ENCODE data around the gene FBXO38. TPM values are rescaled to one million over a fixed set of nuclear protein-coding genes. Genes with fewer than 3 reads are reported as not detected.

FBXO38 gene
- total RNA-seq, 1 donor from 2014 or later: 37.7 TPM

DNA sequence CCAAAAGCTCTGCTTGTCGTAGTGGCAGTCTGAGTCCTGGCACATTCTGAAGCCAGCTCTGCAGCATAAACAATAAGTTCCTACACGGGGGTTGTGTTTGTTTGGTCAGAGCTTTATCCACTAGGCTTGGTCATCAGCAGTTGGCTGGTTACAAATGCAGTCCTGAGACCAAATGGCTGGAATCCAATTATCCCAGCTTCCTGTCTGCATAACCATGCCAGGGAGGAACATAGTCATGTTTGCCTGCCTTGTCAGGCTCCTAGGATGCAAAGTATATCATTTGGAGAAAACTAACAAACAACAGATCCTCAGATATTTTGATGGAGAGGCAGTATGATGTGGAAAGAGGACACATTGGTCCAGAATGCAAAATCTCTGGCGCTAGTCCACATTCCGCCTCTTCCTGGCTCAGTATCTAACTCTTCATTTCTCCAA is 85.8 kb downstream of the FBXO38 start:
- DNase-seq (ENCODE audit: low read depth in 2 of 2): peak; percentile 84 to 95

- peak in 1 of 2 donors; percentile 59 for DNase-seq (ENCODE audit: low read depth in 2 of 2)
Observed at GRCh38 chr5:148471379-148471778, 87.6 kb downstream of the FBXO38 start.

GRCh38 chr5:148474025-148474511 is 90.3 kb downstream of the FBXO38 start:
- DNase-seq (ENCODE audit: low read depth in 2 of 2): peak in 1 of 2 donors; percentile 62

DNA sequence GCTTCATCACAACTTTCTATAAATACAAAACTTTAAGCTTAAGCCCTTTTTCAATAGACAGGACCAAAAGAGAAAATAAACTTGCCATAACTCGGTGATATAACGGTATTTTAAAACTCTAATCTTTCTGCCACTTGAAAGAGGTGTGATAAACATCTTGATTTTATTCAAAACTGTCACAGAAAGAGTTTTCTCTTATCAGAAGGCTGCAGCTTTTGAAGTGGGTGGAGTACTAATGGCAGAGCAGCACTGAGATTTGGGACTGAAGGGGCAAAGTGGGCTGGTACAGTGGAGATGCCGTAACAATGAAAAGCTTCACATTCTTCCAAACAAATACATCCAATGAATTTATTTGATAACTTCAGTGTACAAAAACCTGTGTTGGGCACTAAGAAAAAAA is 92.5 kb downstream of the FBXO38 start:
- no peak for DNase-seq (ENCODE audit: low read depth in 2 of 2)

- DNase-seq (ENCODE audit: low read depth in 2 of 2): no peak
Observed at GRCh38 chr5:148477429-148477828, 93.7 kb downstream of the FBXO38 start.

DNA sequence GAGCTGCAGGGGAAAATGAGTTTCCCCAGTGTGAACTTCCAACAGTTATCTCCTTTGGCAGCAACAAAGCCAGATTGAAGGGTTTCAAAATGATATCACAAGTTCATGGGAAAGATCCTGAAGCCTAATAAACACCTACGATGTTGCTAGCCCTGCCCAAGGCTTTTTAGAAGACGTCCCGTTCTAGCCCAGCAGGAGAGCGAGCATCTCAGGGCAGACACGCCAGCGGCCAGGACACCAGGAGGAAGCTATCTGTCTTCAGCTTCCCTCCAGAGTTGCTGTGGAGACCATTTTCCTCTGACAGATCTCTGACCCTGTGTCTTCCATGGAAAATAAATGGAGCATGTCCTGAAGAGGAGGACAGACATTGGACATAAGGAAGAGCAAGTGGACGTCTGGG is 98.4 kb downstream of the FBXO38 start:
- DNase-seq (ENCODE audit: low read depth in 2 of 2): no peak

GRCh38 chr5:148482697-148483462 is 99.1 kb downstream of the FBXO38 start:
- peak; percentile 36 to 67 for DNase-seq (ENCODE audit: low read depth in 2 of 2)

- no peak for DNase-seq (ENCODE audit: low read depth in 2 of 2)
Observed at GRCh38 chr5:148483750-148484149, 100.0 kb downstream of the FBXO38 start.

- DNase-seq (ENCODE audit: low read depth in 2 of 2): no peak
Observed at GRCh38 chr5:148484651-148485050, 100.9 kb downstream of the FBXO38 start.

- no peak for DNase-seq (ENCODE audit: low read depth in 2 of 2)
Observed at GRCh38 chr5:148486456-148486855, 102.7 kb downstream of the FBXO38 start.

DNA sequence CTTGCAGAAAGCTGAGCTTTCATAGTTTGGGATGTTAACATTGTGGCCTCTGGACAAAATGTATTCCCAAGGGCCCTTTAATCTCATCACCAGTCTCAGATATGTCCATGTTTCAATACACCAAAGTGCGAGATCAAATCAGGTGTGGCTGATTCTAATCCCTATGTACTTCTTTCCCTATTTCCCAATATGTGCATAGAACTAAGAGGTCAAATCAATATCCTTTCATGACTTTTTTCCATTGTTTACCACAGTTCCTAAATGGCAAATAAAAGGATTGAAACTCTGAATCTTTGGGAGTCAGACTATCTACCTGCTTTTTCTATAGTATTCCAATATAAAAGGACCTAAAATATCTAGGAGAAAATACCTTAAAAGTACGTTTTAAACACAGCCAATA is 105.0 kb downstream of the FBXO38 start:
- no peak for DNase-seq (ENCODE audit: low read depth in 2 of 2)

DNA sequence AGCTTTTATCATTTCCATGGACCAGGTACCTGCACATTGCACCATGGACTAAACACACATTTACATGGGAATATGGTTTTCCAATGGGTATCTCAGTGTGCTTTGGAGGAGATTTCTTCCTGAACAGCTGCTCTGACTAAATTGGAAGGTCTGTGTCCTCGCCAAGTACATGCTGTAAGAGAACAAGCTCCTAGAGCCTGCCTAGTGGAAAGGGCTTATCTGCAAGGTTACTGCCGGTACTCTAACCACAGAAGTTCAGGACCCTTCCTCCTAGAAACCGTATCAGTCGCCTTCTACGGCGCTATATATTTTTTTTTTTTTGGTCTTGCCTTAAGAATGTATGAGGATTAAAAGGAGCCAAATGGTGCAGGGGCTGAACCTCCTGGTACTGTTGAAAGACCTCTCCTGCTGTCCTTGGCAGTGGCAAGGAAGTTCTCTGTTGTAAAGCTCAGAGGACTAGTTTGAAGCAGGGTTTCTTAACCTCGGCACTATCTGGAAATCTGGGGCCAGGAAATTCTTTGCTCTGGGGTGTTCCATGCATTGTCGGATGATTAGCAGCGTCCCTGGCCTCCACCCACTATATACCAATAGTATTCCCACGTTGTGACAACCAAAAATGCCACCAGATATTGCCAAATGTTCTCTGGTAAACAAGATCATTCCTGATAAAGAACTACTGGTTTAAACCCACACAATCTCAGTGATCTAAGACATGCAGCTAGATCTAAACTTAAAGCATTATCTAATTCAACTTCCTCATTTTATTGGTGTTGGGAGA is 107.4 kb downstream of the FBXO38 start:
- DNase-seq (ENCODE audit: low read depth in 2 of 2): no peak

DNA sequence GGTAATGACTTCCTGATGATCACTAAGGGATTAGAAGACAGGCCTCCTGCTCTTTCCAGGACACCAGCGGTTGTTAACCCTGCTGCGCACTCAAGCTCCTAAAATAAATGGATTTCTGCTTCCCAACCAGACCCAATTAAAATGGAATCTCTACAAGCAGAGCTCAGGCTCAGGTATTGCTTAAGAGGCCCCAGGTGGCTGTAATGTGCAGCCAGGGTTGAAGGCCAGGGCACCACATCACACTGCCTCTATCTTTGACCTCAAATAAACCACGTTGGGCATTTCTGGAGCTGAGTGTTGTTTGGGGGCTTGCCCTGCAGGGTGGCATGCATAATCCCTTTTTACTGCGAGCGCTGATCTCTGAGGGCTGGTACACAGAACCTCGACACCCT is 108.0 kb downstream of the FBXO38 start:
- no peak for DNase-seq (ENCODE audit: low read depth in 2 of 2)

- DNase-seq (ENCODE audit: low read depth in 2 of 2): no peak
Observed at GRCh38 chr5:148492351-148492750, 108.6 kb downstream of the FBXO38 start.

Other genes starting within 250 kb of the FBXO38 start
- gene SPINK14, start 215.4 kb upstream of the FBXO38 start, total RNA-seq: not detected in 2 replicates
- gene SPINK6, start 180.9 kb upstream of the FBXO38 start, total RNA-seq: not detected in 2 replicates
- not detected in 2 replicates for gene MARCOL, start 145.4 kb upstream of the FBXO38 start, total RNA-seq
- gene SPINK13, start 115.2 kb upstream of the FBXO38 start, total RNA-seq: not detected in 2 replicates
- gene SPINK7, start 71.5 kb upstream of the FBXO38 start, total RNA-seq: not detected in 2 replicates
- not detected in 2 replicates for gene SPINK9, start 48.4 kb upstream of the FBXO38 start, total RNA-seq

Data from dermis microvascular lymphatic vessel endothelial cell (primary cell).